NCI-H2196 treated with DMSO at 0.1 percent for 48 hours (cell line): ENCODE data around the gene POLD4.
A peak's percentile ranks its signal among the peaks of the same experiment; 100 is the strongest.

Experiments used
- DNase-seq: peaks from one replicate; lab custom pipeline; 2025; ENCODE audit not compliant: unreplicated experiment; lab: John Stamatoyannopoulos, UW

The POLD4 gene

GRCh38 chr11:67303132-67303834, 50.1 kb downstream of the POLD4 start, which contains the start of gene SSH3:
TSS of gene SSH3 (plus strand) at chr11:67303530. CDS start at chr11:67303626, 96 bp downstream.
- DNase-seq, result peak; percentile 64

- no peak for DNase-seq
Measured at GRCh38 chr11:67302571-67303131, 50.7 kb downstream of the POLD4 start.

GRCh38 chr11:67301951-67302516, 51.3 kb downstream of the POLD4 start:
- DNase-seq, result no peak

GRCh38 chr11:67301313-67301921, 51.9 kb downstream of the POLD4 start:
- no peak for DNase-seq
